Stimulated activated CD4-positive, alpha-beta T cell treated with anti-CD3 and anti-CD28 coated beads, Interleukin-12 subunit alpha, Interleukin-12 subunit beta, amount 100 ng/mL, for 24 hours (primary cell): Measurements from ENCODE around the gene SUGP1.

Experiments used
- DNase-seq, 2 experiments: peaks; one replicate each; pipeline ENCODE4 v3.0.0-alpha.2; 2020; ENCODE audit warnings: low read depth in 2 of 2

Gene SUGP1

DNA sequence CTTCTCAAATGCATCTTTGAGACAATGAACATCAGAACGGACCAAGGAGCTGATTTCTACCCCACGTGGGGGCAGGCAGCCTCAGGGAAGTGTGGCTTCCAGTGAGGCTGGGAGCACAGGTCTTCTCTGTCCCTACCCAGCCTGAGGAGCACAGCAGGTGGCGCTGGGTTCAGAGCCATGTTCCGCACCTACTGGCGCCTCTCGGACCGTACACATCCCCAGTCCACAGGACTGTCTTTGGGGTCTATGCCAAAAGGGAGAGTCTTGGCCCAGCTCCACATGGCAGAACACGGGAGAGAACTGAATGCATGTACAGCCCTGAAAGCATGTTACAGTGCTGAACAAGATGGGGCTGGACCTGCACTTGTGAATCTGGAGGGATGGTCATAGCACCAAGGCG lies 22.6 kb downstream of the SUGP1 start:
- DNase-seq, result no peak

DNA sequence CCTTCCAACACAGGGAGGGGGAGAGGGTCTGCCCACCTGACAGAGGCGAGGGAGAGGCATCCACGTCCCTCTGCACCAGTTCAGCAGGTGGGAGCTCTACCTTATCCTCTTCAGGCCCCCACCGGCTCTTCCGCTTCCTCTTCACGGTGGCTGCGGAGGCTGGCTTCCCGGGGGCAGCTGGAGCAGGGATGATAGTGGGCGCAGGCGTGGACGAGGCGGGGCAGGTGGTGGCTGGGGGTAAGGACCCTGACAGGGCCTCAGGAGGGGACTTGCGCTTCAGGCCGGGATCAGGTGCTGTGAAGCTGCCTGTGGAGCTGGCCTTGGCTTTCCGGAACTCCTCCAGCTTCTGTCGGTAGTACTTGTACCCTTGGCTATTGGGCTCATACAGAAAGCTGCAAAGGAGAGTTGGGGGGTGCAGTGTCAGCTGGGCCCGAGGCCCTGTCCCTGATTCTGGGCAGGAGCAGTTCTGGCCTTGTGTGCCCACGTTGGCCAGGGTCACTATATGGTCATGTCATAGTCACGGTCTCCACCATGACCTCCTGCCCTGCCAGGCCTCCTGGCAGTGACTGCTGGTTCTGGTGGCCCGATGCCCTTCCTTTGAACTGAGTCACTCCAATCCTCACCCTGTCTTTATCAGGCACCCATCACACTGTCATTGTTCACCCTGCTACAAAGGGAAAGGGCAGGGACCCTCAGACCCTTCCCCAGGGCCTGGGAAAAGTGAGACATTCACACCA lies 23.2 kb downstream of the SUGP1 start:
- no peak for DNase-seq

GRCh38 chr19:19294914-19295313 lies 25.4 kb downstream of the SUGP1 start:
- DNase-seq, result no peak

DNA sequence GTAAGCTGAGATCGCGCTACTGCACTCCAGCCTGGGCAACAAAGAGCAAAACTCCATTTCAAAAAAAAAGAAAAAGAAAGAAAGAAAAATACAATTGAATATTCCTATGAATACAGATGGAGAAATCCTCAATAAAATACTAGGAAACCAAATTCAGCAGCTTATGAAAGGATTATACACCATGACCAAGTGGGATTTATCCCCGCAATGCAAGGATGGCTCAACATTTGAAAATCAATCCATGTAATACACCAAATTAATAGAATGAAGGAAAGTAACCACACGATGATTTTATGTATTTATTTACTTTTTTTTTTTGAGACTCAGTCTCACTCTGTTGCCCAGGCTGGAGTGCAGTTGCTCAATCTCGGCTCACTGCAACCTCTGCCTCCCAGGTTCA lies 27.7 kb downstream of the SUGP1 start:
- no peak for DNase-seq

- no peak for DNase-seq
These were observed 34.6 kb downstream of the SUGP1 start for GRCh38 chr19:19285686-19286085.

GRCh38 chr19:19280561-19280960 lies 39.7 kb downstream of the SUGP1 start:
- no peak for DNase-seq

GRCh38 chr19:19279853-19280252 lies 40.5 kb downstream of the SUGP1 start:
- no peak for DNase-seq

GRCh38 chr19:19279062-19279612 lies 41.2 kb downstream of the SUGP1 start:
- DNase-seq, result no peak

DNA sequence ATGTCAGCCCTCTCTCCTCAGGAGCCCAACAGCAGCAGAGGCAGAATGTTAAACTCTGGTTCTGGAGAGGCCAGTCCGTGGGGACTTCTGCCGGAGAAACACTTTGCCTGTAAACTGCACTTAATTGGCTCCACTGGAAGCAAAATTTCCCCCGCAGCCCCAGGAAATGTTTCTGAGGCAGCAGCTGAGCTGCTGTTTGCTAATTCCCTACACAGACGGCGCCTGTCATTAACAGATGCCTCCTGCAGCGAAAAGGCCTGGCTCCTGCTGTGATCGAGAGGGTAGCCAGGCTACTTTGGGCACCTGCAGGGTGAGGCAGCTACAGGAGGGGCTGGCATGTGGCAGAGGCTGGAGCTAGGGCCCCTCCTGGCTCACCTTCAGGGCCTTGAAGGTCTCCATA lies 42.0 kb downstream of the SUGP1 start:
- DNase-seq, result no peak

DNA sequence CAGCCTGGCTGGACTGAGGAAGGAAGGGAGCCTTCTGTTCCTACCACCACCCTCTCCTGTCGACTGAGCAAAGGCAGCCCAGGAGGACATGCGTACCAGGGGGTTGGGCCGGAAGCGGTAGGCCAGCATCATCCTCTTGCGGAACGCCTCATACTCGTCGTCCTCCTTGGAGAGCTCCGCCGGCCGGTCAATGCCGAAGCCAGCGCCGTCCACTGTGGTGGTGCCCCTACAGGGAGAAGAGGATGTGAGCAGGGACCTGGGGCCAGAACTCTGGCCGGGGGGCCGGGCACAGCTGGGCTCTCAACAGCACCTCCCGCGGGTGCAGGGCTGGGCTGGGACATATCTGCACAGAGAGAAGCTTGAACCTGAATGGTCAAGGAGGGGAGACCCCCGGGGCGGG lies 43.5 kb downstream of the SUGP1 start:
- no peak for DNase-seq

- no peak for DNase-seq
These were observed 43.9 kb downstream of the SUGP1 start for GRCh38 chr19:19276386-19276785.

- no peak for DNase-seq
These were observed 45.4 kb downstream of the SUGP1 start for GRCh38 chr19:19274716-19275565.

GRCh38 chr19:19274146-19274545 lies 46.2 kb downstream of the SUGP1 start:
- DNase-seq, result no peak

- DNase-seq, result no peak
These were observed 48.3 kb downstream of the SUGP1 start for GRCh38 chr19:19271828-19272599.

GRCh38 chr19:19270749-19271571 lies 49.3 kb downstream of the SUGP1 start:
- no peak for DNase-seq

DNA sequence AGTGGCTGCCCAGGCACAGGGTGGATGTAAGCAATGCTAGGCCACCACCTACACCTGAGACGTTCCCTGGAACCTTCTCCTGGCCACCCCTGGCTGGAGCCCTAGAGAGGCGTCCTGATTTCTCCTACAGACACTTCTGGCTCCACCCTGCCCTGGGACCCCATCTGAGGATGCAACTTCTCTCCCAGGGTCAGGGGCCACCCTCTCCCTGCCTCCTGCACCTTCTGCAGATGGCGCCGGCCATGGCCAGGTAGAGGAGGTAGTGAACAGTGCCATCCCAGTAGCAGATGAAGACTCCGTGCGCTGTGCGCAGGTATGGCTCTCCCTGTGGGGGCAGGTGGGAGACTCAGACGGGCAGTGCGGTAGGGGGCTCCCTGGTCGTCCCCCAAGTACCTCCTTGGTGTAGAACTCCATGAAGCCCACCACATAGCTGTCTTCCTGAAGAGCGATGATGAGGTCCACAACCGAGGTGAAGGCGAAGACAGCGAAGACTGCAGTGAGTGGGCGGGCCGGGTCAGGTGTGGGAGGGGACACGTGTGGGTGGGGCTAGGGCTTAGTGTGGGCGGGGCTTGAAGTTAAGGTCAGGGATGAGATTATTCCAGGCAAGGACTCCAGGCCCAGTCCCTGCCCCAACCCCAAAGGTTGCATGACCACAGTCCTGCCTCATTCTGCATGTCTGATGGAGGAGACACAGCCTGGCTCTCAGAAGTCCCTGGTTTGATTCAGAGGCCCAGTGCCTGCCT lies 50.2 kb downstream of the SUGP1 start:
- no peak for DNase-seq

- DNase-seq, result no peak
These were observed 51.6 kb downstream of the SUGP1 start for GRCh38 chr19:19268453-19269385.

DNA sequence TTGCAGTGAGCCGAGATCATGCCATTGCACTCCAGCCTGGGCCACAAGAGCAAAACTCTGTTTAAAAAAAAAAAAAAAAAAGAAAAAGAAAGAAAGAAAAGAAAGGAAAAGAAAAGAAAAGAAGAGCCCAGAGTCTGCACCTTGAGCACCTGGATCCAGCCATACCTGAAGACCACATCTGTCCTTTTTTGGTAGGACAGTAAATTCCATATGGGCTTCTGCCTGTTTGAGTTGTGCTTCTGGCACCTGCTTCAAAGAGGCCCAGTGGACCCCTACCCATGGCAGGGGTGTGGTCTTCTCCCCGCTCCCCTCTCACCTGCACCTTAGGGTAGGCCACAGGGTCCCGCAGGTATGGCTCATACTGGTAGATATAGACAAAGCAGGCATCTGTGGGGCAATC lies 53.0 kb downstream of the SUGP1 start:
- DNase-seq, result no peak

- DNase-seq, result no peak
These were observed 56.3 kb downstream of the SUGP1 start for GRCh38 chr19:19263886-19264487.
